WTC11 (cell line): Measurements from ENCODE around the gene NOC2L.

Source experiments
- CBFB ChIP-seq: sonication (generic); formaldehyde crosslinking; IDR thresholded peaks from 2 replicates; pipeline ENCODE4 v1.8.1; 2022; ENCODE audit warnings: mild to moderate bottlenecking, low read depth, missing genetic modification reagents
- E2F5 ChIP-seq: sonication (generic); formaldehyde crosslinking; IDR thresholded peaks from 2 replicates; pipeline ENCODE4 v1.8.1; 2022; ENCODE audit warnings: mild to moderate bottlenecking, moderate library complexity, missing genetic modification reagents
- JUN ChIP-seq: sonication (generic); formaldehyde crosslinking; IDR thresholded peaks from 2 replicates; pipeline ENCODE4 v1.8.0; 2023; ENCODE audit warnings: mild to moderate bottlenecking, missing genetic modification reagents
- NR3C1 ChIP-seq: sonication (generic); formaldehyde crosslinking; conservative IDR thresholded peaks from 2 replicates; pipeline ENCODE4 v1.8.1; 2023; ENCODE audit warnings: low read depth, mild to moderate bottlenecking, missing genetic modification reagents
- PRDM15 ChIP-seq: sonication (generic); formaldehyde crosslinking; IDR thresholded peaks from 2 replicates; pipeline ENCODE4 v1.8.0; 2022; ENCODE audit warnings: missing genetic modification reagents
- SP1 ChIP-seq: sonication (generic); formaldehyde crosslinking; conservative IDR thresholded peaks from 2 replicates; pipeline ENCODE4 v1.8.1; 2022; ENCODE audit warnings: missing genetic modification reagents
- TEAD4 ChIP-seq: sonication (generic); formaldehyde crosslinking; IDR thresholded peaks from 2 replicates; pipeline ENCODE4 v1.8.0; 2022; ENCODE audit warnings: mild to moderate bottlenecking, missing genetic modification reagents
- TP53 ChIP-seq: sonication (generic); formaldehyde crosslinking; IDR thresholded peaks from 2 replicates; pipeline ENCODE4 v1.8.1; 2023; ENCODE audit warnings: mild to moderate bottlenecking, missing genetic modification reagents
- ZNF121 ChIP-seq: sonication (generic); formaldehyde crosslinking; IDR thresholded peaks from 2 replicates; pipeline ENCODE4 v1.8.0; 2023; ENCODE audit warnings: missing genetic modification reagents
- TF ChIP-seq, protein P1 (sequence below): fragments of 200-600 bp; IDR thresholded peaks from 2 replicates; pipeline ENCODE4 v1.8.0; 2022; ENCODE audit warnings: antibody characterized with exemption
- TF ChIP-seq, protein P2 (sequence below): sonication (generic); formaldehyde crosslinking; IDR thresholded peaks from 2 replicates; pipeline ENCODE4 v1.8.1; 2023; ENCODE audit warnings: mild to moderate bottlenecking, missing genetic modification reagents, moderate library complexity

DNA sequence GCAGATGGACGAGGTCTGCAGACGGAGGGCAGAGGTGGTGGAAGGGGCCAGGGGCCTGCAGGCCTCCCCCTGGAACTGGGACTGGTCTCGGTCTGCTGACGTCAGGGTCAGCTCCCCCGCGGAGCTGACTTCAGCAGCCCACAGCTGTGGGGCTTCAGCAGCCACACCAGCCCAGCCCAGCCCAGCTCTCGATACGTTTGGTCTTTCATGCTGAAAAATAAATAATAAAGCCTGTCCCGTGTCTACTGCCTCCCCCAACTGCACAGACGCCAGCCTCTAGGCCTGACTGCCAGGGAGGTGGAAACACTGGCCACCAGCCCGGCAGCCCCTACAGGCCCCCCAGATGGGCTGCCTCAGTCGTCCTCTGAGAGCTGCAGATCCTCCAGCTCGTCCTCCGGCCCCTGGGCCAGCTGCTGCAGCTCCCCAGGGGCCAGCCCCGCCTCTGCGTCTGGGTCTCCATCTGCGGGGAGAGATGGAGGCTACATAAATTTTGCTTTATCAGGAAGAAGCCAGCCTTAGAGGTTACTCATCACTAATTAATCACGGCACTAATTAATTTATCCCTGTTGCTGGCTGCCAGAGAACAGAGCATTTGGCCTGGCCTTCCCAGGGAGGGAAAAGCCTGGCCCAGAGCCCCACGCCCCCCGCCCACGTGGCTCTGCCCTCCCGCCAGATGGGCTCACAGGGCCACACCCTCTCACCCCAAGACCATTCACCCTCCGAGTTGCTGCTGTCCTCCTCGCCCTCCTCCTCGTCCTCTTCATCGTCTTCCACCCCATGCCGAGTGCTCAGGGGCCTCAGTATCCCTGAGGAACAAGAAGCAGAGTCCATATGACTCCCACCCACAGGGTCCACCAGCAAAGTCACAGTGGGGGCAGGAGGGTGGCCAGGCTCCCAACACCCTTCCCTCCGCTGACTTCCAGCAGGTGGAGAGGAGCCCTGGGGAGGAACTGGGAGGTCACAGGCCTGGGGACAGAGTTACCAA lies 14.4 kb downstream of the NOC2L start:
- no peak for TF ChIP-seq CBFB (CRISPR knock-in tag)
- TF ChIP-seq, protein P1, sequence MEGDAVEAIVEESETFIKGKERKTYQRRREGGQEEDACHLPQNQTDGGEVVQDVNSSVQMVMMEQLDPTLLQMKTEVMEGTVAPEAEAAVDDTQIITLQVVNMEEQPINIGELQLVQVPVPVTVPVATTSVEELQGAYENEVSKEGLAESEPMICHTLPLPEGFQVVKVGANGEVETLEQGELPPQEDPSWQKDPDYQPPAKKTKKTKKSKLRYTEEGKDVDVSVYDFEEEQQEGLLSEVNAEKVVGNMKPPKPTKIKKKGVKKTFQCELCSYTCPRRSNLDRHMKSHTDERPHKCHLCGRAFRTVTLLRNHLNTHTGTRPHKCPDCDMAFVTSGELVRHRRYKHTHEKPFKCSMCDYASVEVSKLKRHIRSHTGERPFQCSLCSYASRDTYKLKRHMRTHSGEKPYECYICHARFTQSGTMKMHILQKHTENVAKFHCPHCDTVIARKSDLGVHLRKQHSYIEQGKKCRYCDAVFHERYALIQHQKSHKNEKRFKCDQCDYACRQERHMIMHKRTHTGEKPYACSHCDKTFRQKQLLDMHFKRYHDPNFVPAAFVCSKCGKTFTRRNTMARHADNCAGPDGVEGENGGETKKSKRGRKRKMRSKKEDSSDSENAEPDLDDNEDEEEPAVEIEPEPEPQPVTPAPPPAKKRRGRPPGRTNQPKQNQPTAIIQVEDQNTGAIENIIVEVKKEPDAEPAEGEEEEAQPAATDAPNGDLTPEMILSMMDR: no peak
- no peak for TF ChIP-seq JUN (CRISPR knock-in tag)
- TF ChIP-seq E2F5: no peak
- TF ChIP-seq, protein P2, sequence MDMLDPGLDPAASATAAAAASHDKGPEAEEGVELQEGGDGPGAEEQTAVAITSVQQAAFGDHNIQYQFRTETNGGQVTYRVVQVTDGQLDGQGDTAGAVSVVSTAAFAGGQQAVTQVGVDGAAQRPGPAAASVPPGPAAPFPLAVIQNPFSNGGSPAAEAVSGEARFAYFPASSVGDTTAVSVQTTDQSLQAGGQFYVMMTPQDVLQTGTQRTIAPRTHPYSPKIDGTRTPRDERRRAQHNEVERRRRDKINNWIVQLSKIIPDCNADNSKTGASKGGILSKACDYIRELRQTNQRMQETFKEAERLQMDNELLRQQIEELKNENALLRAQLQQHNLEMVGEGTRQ: no peak
- no peak for TF ChIP-seq SP1 (CRISPR knock-in tag)
- TF ChIP-seq PRDM15 (CRISPR knock-in tag): no peak
- no peak for TF ChIP-seq TP53
- no peak for TF ChIP-seq NR3C1 (CRISPR knock-in tag)
- TF ChIP-seq TEAD4 (CRISPR knock-in tag): no peak
- no peak for TF ChIP-seq ZNF121 (CRISPR knock-in tag)
